ENCODE results near the gene IBA57. TPM values are rescaled to one million over a fixed set of nuclear protein-coding genes. Genes with fewer than 3 reads are reported as not detected.
A peak's percentile ranks its signal among the peaks of the same experiment; 100 is the strongest.

IBA57 gene
- total RNA-seq, 1 donor from 2014 or later = 7.7 TPM

DNA sequence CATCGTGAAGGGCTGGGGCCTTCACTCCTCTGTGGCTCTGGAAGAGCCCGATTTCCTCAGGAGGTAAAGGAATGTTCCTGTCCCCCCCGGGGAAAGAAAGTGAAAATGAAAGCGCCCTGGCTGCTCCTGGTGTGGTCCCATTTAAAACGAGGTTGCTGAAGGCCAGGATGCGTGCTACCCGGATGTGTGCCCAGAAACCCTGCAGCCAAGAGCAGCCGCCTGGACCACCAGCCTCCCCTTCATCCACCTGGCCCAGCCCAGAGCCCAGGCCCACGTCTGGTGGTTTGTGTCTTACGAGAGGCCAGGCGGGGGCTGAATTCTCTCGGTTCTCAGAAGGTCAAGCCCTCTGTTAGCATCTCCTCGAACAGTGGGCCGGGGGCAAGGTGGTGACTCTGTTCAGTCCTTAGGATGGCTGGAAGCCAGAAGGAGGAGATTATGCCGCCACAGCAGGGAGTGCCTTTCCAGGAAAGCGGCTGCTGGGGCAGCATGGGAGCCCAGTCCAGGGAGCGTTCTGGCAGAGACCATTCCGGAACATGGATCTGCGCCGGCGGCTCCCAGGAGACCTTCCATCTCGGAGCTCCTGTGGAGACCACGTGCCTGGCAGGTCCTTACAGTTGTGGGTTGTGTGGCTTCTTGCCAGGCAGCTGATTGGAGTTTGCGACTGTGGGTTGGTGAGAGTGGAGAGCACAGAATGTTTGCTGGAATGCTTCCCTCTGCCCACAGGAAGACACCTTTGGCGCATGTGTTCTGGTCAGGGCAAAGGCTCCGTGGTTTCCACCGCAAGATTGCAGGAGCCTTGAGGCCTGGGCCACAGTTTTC is 24.2 kb upstream of the IBA57 start:
- Mint-ChIP-seq H3K27me3 (ENCODE audit: unreplicated experiment) (peaks cover 14% of the 10 kb centered on the region), H3K4me3 (ENCODE audit: unreplicated experiment) (peak overlapping the region; percentile 93), H3K27ac (ENCODE audit: unreplicated experiment) (peak overlapping the region; percentile 75), H3K4me1 (ENCODE audit: low read depth, unreplicated experiment) (peaks cover 12% of the 10 kb centered on the region), H3K36me3 (ENCODE audit: unreplicated experiment) (no peaks in the 10 kb centered on the region), H3K9me3 (ENCODE audit: unreplicated experiment) (peaks cover 14% of the 10 kb centered on the region)
- TF ChIP-seq, protein P1, sequence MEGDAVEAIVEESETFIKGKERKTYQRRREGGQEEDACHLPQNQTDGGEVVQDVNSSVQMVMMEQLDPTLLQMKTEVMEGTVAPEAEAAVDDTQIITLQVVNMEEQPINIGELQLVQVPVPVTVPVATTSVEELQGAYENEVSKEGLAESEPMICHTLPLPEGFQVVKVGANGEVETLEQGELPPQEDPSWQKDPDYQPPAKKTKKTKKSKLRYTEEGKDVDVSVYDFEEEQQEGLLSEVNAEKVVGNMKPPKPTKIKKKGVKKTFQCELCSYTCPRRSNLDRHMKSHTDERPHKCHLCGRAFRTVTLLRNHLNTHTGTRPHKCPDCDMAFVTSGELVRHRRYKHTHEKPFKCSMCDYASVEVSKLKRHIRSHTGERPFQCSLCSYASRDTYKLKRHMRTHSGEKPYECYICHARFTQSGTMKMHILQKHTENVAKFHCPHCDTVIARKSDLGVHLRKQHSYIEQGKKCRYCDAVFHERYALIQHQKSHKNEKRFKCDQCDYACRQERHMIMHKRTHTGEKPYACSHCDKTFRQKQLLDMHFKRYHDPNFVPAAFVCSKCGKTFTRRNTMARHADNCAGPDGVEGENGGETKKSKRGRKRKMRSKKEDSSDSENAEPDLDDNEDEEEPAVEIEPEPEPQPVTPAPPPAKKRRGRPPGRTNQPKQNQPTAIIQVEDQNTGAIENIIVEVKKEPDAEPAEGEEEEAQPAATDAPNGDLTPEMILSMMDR (IDR thresholded peaks at IDR 0.05; ENCODE audit: partially characterized antibody, unreplicated experiment) = no peak
- DNase-seq = no peak

DNA sequence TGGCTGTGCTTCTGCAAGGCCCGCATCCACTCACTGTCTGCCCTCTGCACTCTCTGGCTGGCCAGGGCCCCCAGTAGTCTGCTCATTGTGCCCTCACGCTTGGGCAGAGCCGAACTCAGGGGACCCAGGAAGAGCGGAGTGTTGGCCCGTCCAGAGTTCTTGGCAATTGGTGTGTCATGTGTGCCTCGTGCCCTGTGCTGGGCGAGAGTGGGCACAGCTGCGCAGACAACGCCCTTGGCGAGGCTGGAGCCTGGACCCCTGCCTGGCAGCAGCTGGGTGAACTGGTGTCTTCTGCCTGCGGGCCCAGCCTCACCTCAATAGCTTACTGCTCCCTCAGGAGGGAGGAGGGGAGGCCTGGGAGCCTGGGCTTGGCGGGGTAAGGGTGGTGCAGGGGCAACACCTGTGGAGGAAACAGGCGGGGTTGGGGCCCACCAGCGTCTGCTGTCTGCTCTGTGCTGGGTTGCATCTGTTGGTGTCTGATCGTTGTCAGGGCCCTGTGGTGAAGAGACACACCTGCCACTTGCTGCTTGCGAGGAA is 23.4 kb upstream of the IBA57 start:
- Mint-ChIP-seq H3K4me1 (ENCODE audit: low read depth, unreplicated experiment) (peaks cover 12% of the 10 kb centered on the region), H3K9me3 (ENCODE audit: unreplicated experiment) (peaks cover 14% of the 10 kb centered on the region), H3K27ac (ENCODE audit: unreplicated experiment) (no peak overlapping the region), H3K36me3 (ENCODE audit: unreplicated experiment) (no peaks in the 10 kb centered on the region), H3K27me3 (ENCODE audit: unreplicated experiment) (peaks cover 14% of the 10 kb centered on the region), H3K4me3 (ENCODE audit: unreplicated experiment) (no peak overlapping the region)
- DNase-seq = no peak
- TF ChIP-seq, protein P1 (IDR thresholded peaks at IDR 0.05; ENCODE audit: partially characterized antibody, unreplicated experiment) = no peak

DNA sequence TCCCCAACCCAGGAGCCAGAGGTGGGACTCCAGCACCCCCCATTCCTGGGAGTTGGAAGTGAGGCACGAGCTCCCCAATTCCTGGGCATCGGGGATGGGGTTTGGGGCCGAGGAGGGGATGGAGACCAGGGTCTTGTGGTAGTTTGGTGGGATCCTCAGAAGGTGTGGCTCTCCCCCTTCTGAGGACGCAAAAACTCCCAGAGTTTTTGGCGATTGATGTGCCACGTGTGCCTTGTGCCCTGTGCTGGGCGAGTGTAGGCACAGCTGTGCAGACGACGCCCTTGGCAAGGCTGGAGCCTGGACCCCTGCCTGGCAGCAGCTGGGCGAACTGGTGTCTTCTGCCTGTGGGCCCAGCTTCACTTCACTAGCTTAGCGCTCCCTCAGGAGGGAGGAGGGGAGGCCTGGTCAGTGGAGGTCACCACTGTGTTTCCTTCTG is 22.9 kb upstream of the IBA57 start:
- Mint-ChIP-seq H3K4me3 (ENCODE audit: unreplicated experiment) (no peak overlapping the region), H3K27me3 (ENCODE audit: unreplicated experiment) (peaks cover 14% of the 10 kb centered on the region), H3K9me3 (ENCODE audit: unreplicated experiment) (peaks cover 14% of the 10 kb centered on the region), H3K36me3 (ENCODE audit: unreplicated experiment) (no peaks in the 10 kb centered on the region), H3K27ac (ENCODE audit: unreplicated experiment) (no peak overlapping the region), H3K4me1 (ENCODE audit: low read depth, unreplicated experiment) (peaks cover 12% of the 10 kb centered on the region)
- TF ChIP-seq, protein P1 (IDR thresholded peaks at IDR 0.05; ENCODE audit: partially characterized antibody, unreplicated experiment) = no peak
- DNase-seq = no peak

DNA sequence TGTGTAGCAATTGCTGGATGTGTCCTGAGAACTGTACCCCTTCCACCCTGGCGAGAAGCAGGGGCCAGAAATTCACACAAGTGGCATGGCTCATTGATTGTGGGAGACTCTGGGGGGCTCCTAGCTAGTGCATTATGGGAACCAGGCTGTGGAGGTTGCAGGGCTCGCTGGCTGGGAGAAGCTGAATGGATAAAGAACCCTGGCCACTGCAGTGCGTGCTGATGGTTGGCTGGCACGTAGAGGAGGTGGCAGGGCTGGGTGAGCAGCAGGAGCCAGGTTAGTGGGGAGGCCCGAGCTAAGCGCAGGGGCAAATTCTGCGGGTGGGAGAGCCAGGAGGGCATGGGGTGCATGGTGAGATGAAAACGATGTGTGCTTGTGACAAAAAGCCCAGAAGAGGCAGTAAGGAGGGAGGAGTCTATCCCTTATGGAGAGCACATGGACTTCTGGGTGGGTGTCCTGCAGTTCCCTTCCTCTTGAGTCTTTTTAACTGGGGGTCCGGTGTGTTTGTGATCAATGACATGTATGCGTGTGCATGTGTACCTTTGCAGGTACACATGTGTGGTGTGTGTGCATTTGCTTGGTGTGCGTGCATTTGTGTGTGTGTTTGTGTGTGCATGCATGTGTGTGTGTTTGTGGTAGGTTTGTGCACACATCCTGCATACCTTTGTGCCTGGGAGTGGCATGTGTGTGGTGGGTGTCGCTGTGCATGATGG is 22.0 kb upstream of the IBA57 start:
- peaks cover 14% of the 10 kb centered on the region for H3K27me3 Mint-ChIP-seq (ENCODE audit: unreplicated experiment)
- TF ChIP-seq, protein P1 (IDR thresholded peaks at IDR 0.05; ENCODE audit: partially characterized antibody, unreplicated experiment) = no peak
- DNase-seq = no peak
- peak overlapping the region; percentile 61 for H3K4me3 Mint-ChIP-seq (ENCODE audit: unreplicated experiment)
- H3K27ac Mint-ChIP-seq (ENCODE audit: unreplicated experiment) = peak overlapping the region; percentile 55
- peaks cover 12% of the 10 kb centered on the region for H3K4me1 Mint-ChIP-seq (ENCODE audit: low read depth, unreplicated experiment)
- H3K36me3 Mint-ChIP-seq (ENCODE audit: unreplicated experiment) = no peaks in the 10 kb centered on the region
- peaks cover 14% of the 10 kb centered on the region for H3K9me3 Mint-ChIP-seq (ENCODE audit: unreplicated experiment)

Data from glutamatergic neuron (in vitro differentiated cells).